NCI-H128 (cell line): ENCODE results near the gene CGGBP1.

Experiments
- DNase-seq: peaks from one replicate; lab custom pipeline; 2025; ENCODE audit not compliant: unreplicated experiment; lab: John Stamatoyannopoulos, UW

Gene CGGBP1, protein sequence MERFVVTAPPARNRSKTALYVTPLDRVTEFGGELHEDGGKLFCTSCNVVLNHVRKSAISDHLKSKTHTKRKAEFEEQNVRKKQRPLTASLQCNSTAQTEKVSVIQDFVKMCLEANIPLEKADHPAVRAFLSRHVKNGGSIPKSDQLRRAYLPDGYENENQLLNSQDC

DNA sequence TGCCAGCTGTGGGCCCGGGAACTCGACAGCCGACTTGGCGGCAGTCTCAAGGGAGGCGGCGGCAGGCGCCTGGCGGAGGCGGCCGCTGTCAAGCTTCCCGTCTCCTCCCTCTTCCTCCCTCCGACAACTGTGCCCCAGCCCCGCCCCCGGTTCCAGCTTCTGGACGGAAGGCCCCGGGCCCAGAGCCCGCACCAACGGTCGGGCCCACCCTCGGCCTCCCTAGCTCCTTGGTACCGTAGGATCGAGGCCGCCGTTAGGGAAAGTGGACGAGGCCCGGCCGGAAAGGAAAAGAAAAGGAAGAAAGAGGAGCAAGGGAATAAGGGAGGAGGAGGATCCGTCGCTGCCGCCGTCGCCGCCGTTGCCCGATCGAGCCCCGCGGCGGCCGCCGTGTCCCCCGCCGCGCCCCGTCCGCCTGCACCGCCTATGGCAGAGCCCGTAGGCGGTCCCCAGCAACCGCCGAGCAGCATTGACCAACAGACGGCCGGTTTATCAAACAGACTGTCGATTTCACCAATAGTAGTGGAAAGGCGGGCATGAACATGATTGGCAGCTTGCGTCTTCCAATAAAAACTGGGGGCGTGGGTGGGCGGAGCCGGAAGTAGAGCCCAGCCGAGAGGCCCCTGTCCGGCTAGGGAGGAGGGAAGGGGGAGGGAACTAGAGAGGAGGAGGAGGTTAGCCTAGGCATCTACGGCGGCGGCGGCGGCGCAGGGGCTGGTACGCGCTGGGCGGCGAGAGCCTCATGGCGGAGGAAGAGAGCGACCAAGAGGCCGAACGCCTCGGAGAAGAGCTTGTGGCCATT, at the start of gene CGGBP1, which contains the start of gene ZNF654:
TSS of gene CGGBP1 (minus strand) at position 425 of the 799 bp plus-strand sequence. CDS start 3,029 bp downstream, outside the sequence.
TSS of gene ZNF654 (plus strand) at position 675 of the 799 bp plus-strand sequence. CDS start at position 740, 65 bp downstream.
- peak; percentile 92 for DNase-seq

- DNase-seq, result no peak
Measured at GRCh38 chr3:88105325-88105724, 46.5 kb upstream of the CGGBP1 start.

DNA sequence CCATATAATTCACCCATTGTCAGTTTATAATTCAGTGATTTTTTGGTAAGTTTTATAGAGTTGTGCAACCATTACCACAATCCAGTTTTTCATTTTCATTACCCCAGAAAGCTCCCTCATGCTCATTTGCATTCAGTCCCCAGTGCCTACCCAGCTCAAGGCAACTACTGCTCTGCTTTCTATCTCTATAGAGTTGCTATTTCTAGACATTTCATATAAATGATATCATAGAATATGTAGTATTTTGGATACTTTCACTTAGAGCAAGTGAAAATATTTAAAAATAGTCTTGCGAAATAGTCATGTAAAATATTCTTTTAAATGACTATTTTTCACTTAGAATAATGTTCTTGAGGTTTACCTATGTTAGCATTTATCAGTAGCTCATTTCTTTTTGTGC, 42.3 kb upstream of the CGGBP1 start:
- no peak for DNase-seq

DNA sequence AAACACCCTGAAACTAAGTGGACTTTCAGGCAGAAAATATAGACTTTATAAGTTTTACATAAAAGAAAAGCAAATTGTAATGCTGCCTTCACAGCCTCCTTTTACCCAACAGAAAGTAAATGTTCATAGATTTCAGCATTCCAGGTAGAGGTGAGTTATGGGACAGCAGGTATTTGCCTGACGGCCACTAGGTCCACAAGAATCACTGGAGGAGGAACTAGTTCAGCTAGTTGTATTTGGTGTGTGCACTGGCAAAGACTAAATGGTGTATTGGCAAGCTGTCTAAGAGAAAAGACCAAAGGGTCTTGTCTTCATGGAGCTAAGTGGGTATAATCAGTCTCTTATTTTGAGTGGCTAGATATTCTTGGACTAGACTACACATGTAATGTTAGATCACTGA, 34.5 kb upstream of the CGGBP1 start:
- no peak for DNase-seq

DNA sequence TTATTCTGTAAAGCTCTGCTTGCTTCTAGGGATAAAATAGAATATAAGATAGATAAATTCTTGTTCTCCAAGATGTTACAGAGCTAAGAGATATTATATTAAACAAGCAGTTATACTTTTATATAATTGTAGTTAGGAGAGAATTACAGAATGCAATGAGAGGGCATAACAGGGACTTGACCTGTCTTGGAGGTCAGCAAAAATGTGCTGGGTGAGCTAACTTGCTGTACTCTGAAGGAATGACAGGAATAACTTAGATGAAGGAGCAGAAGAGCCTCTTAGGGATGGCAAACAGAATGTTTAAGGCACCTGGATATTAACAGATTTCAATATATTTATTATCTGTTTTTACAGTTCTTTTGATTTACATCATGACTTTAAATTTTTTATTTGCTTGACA, 33.5 kb upstream of the CGGBP1 start:
- no peak for DNase-seq

DNA sequence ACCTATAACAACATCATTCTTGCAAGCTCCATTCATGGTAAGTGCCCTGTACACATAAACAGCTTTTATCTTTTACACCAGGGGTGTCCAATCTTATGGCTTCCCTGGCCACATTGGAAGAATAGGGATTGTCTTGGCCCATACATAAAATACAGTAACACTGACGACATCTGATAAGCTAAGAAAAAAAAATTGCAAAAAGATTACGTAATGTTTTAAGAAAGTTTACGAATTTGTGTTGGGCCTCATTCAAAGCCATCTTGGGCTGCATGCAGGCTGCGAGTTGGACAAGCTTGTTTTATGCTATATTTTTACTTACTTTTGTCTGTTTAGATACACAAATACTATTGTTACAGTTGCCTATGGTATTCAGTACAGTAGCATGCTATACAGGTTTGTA, 31.9 kb upstream of the CGGBP1 start:
- DNase-seq, result no peak

- DNase-seq, result no peak
Measured at GRCh38 chr3:88084097-88084501, 25.3 kb upstream of the CGGBP1 start.

- DNase-seq, result no peak
Measured at GRCh38 chr3:88082854-88083253, 24.0 kb upstream of the CGGBP1 start.

DNA sequence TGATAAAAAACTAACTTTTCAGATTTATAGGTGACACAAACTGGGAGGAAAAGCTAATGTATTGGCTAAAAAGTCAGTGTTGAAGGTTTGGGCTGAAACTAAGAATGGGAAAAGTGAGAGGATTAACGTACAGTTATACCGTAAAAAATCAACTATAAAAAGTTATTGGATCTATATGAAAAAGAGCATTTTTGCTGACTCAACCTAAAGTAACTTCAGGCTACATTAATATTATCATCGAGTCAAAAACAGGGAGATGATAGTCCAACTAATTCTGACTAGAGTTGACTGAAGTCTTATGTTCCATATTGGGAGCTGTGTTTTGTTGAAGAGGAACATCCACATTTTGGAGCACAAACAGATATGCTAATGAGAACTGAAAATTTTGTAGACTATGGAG, 20.1 kb upstream of the CGGBP1 start:
- no peak for DNase-seq

- no peak for DNase-seq
Measured at GRCh38 chr3:88076712-88077111, 17.9 kb upstream of the CGGBP1 start.

GRCh38 chr3:88075497-88075896, 16.7 kb upstream of the CGGBP1 start:
- no peak for DNase-seq

GRCh38 chr3:88075072-88075471, 16.3 kb upstream of the CGGBP1 start:
- no peak for DNase-seq

DNA sequence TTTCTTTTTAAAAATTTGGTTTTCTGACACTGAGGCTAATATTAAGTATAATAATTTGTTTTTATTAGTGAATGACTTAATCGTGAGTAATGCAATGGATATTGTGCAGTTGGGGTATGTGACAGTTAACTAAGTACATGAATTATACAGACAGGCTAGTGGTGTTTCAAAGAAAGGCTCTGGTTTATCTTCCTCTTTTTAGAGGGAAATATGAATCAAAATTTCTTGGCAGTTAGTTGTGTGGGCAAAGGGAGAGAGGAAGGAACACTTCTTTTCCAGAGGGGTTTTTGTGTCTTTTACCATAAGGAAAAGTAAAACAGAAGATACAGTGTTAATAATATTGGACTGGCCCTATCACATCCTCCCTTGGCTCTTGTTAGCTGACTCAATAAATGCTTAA, 2.9 kb upstream of the CGGBP1 start:
- DNase-seq, result no peak

DNA sequence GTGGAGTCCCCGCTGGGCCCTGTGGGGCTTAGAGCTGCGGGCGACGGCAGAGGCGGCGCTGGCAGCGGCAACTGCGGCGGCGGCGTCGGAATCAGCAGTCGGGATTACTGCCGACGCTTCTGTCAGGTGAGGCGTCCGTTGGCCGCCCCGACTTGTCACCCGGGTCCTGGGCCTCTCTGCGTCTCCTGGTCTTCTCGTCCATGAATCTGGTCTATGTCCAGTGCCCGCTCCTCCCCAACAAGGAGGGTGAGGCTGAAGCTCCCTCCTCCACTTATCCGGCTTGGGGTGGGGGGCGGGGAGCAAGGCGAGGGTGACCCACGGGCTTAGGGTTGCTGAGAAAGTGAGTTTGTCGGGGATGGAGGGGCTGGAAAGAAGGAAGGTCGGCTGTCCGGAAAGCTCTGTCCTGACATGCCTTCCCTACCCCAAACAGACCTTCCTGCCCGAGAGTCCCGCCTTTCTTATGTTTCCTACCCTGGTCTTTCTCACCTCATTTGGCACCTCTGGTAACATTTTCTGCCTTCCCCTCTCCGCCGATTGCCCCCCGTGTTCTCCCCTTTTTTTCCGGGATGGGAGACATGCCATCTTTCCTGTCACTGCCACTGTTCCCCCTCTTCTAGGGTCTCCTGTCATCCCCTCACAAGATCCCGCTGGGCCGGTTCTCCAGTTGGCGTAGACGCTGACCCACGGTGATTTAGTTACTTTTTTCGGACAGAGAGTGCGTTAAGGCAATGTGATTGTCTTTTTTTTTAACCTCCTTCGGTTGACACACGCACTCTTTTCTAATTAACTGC, 770 bp upstream of the CGGBP1 start:
- no peak for DNase-seq

GRCh38 chr3:88058306-88058580, 562 bp downstream of the CGGBP1 start:
- no peak for DNase-seq

GRCh38 chr3:88057630-88058305, 1.0 kb downstream of the CGGBP1 start:
- no peak for DNase-seq

DNA sequence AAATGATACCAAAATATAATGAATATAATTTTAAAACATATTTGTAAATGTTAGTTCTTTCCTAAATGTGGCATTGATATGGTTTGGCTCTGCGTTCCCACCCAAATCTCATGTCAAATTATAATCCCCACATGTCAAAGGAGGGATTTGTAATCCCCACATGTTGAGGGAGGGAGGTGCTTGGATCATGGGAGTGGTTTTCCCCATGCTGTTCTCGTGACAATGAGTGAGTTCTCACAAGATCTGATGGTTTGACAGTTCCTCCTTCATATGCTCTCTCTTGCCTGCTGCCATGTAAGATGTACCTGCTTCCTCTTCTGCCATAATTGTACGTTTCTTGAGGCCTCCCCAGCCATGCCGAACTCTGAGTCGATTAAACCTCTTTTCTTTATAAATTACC, 12.0 kb downstream of the CGGBP1 start:
- no peak for DNase-seq

DNA sequence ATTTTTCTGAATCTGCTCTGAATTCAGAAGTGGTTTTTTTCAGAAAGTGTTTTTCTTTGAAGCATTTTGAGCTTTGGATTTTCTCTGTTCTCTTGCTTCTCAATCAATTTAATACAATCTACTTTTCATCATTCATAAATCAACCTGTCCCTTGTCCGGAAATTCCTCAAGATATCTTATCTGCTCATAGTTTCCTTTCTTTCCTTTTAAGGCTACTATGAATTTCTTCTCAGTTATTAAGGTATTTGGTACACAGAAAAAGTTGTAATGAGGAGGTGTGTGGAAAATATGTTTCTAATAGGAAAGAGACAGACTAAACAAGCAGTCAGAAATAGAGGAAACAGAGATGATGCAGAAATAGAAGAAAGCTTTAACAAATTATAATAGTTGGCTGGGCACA, 14.4 kb downstream of the CGGBP1 start:
- no peak for DNase-seq

DNA sequence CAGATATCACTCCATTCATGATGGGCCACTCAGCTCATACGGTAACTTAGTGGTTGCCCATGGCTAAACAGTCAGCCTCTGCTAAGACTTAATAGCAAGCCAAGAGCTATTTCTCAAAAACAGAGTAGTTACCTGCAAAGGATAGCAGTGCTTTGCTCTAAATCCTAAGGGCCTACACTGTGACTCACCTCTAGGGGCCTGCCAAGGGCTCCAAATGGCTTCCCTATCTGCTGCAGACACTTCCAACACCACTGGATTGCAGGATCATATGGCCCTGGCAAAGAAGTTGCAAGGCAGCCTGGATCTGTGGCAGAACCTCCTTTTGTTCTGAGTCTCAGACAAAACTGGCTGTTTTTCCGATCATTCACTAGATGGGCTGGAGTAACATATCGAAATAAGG, 17.8 kb downstream of the CGGBP1 start:
- DNase-seq, result no peak

DNA sequence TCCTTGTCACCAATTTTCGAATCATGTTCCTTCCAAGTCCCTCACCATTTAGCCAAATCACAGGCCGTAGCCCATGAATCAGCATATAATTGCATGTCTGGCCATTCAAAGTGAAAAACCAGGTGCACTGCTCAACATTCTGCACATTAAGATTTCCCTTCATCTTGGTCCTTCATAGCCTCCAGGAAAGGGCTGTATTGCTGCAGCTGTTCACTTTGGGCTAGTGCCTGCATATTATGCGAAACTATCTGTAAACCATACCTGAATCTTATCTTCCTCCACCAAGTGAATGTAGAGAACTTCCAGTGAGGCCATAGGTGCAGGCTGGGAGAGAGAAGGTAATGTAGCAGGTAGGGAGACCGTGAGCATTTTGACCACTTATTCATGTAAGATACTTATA, 18.3 kb downstream of the CGGBP1 start:
- no peak for DNase-seq

- no peak for DNase-seq
Measured at GRCh38 chr3:88038566-88038965, 20.2 kb downstream of the CGGBP1 start.

DNA sequence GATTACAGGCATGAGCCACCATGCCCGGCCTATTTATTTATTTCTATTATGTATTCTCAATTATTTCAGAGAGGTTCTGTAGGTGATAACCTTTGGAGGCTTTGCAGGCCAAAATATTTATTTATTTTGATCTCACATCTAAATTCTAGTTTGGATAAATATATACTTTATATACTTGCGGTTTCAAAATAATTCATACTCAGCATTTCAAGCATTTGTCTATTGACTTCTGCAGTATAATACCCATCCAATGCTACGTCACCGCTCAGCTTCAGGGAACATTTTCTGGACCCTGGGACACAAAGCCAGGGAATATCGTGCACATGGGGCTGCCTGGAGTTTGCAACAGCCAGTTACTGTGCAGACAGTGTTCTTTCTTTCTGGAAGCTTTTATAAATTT, 22.6 kb downstream of the CGGBP1 start:
- no peak for DNase-seq
